ENCODE data around the gene PRICKLE4.
"Not testable (repeated sequence)": the region's sequence is repeated elsewhere in the genome, so short reads cannot be mapped to it uniquely, and the experiment has no call there.

PRICKLE4 gene

GRCh38 chr6:41763470-41763869 is 17.1 kb upstream of the PRICKLE4 start:
- Histone ChIP-seq H2BK12ac (ENCODE audit: low read length) (no peak overlapping the region), H3K27ac (ENCODE audit: low read depth, low read length) (no peak overlapping the region), H3K14ac (ENCODE audit: low read length) (no peak overlapping the region), H2BK120ac (ENCODE audit: insufficient read depth, low read length, poor library complexity) (no peak overlapping the region), H4K91ac (ENCODE audit: low read depth, low read length) (no peak overlapping the region), H3K79me2 (ENCODE audit: control insufficient read depth, insufficient read depth, low read length, poor library complexity) (peaks cover 3% of the 10 kb centered on the region), H2AFZ (ENCODE audit: insufficient read depth, low read length, poor library complexity) (no peak overlapping the region), H3K23ac (ENCODE audit: low read length) (no peak overlapping the region), H2AK5ac (ENCODE audit: low read length) (no peak overlapping the region), H3K4me1 (ENCODE audit: control insufficient read depth in 1 of 2, insufficient read depth in 2 of 2, low read length in 2 of 2) (peaks cover 35 to 40% of the 10 kb centered on the region in 2 experiments), H4K8ac (ENCODE audit: low read depth, low read length) (no peak overlapping the region), H3K9ac (ENCODE audit: low read length) (no peak overlapping the region), H3K4me3 (ENCODE audit: low read depth, low read length) (peak overlapping the region; percentile 30), H3K9me3 (ENCODE audit: insufficient read depth, low read depth, low read length) (peaks cover 1% of the 10 kb centered on the region), H3K36me3 (ENCODE audit: control insufficient read depth in 1 of 2, insufficient read depth in 2 of 2, low read length in 2 of 2) (no peaks in the 10 kb centered on the region), H3K27me3 (ENCODE audit: insufficient read depth, low read length) (no peaks in the 10 kb centered on the region), H3K18ac (ENCODE audit: low read length) (no peak overlapping the region), H2BK5ac (ENCODE audit: low read depth, low read length, poor library complexity) (no peak overlapping the region), H4K12ac (ENCODE audit: low read depth, low read length) (no peak overlapping the region), H3K79me1 (ENCODE audit: low read length) (peaks cover 28% of the 10 kb centered on the region), H3K4ac (ENCODE audit: low read depth, low read length) (no peak overlapping the region), H3K4me2 (ENCODE audit: low read length) (no peak overlapping the region)
- no peak for DNase-seq
- no CpG with 5 or more reads among the region's 2 CpGs for WGBS (ENCODE audit: extremely low coverage, insufficient coverage, insufficient read length)

GRCh38 chr6:41766043-41766664 is 14.4 kb upstream of the PRICKLE4 start:
- H3K9me3 ChIP-seq (ENCODE audit: insufficient read depth, low read depth, low read length); H3K27me3 ChIP-seq (ENCODE audit: insufficient read depth, low read length); H3K9ac ChIP-seq (ENCODE audit: low read length); H2BK120ac ChIP-seq (ENCODE audit: insufficient read depth, low read length, poor library complexity); H2AFZ ChIP-seq (ENCODE audit: insufficient read depth, low read length, poor library complexity); H3K79me2 ChIP-seq (ENCODE audit: control insufficient read depth, insufficient read depth, low read length, poor library complexity); H3K4me3 ChIP-seq (ENCODE audit: low read depth, low read length); H4K8ac ChIP-seq (ENCODE audit: low read depth, low read length); H3K4me2 ChIP-seq (ENCODE audit: low read length); H3K36me3 ChIP-seq (ENCODE audit: control insufficient read depth in 1 of 2, insufficient read depth in 2 of 2, low read length in 2 of 2); H3K18ac ChIP-seq (ENCODE audit: low read length); H3K23ac ChIP-seq (ENCODE audit: low read length); H2BK5ac ChIP-seq (ENCODE audit: low read depth, low read length, poor library complexity); H3K14ac ChIP-seq (ENCODE audit: low read length); H3K4ac ChIP-seq (ENCODE audit: low read depth, low read length); H4K12ac ChIP-seq (ENCODE audit: low read depth, low read length); H2AK5ac ChIP-seq (ENCODE audit: low read length); DNase-seq: not testable (repeated sequence)
- H3K4me1 ChIP-seq (ENCODE audit: control insufficient read depth in 1 of 2, insufficient read depth in 2 of 2, low read length in 2 of 2): peaks cover 25 to 30% of the 10 kb centered on the region in 2 experiments
- peak overlapping the region; percentile 6 for H2BK12ac ChIP-seq (ENCODE audit: low read length)
- no CpG with 5 or more reads among the region's 4 CpGs for WGBS (ENCODE audit: extremely low coverage, insufficient coverage, insufficient read length)
- peak overlapping the region; percentile 76 for H4K91ac ChIP-seq (ENCODE audit: low read depth, low read length)
- H3K79me1 ChIP-seq (ENCODE audit: low read length): peaks cover 22% of the 10 kb centered on the region
- H3K27ac ChIP-seq (ENCODE audit: low read depth, low read length): peak overlapping the region; percentile 55

GRCh38 chr6:41767112-41767833 is 13.3 kb upstream of the PRICKLE4 start:
- Histone ChIP-seq H3K9me3 (ENCODE audit: insufficient read depth, low read depth, low read length) (no peaks in the 10 kb centered on the region), H2BK12ac (ENCODE audit: low read length) (peak overlapping the region; percentile 42), H3K4me3 (ENCODE audit: low read depth, low read length) (no peak overlapping the region), H4K91ac (ENCODE audit: low read depth, low read length) (peak overlapping the region; percentile 92), H3K9ac (ENCODE audit: low read length) (no peak overlapping the region), H4K8ac (ENCODE audit: low read depth, low read length) (peak overlapping the region; percentile 55), H4K12ac (ENCODE audit: low read depth, low read length) (no peak overlapping the region), H3K14ac (ENCODE audit: low read length) (peak overlapping the region; percentile 71), H3K23ac (ENCODE audit: low read length) (no peak overlapping the region), H2AFZ (ENCODE audit: insufficient read depth, low read length, poor library complexity) (no peak overlapping the region), H3K4me2 (ENCODE audit: low read length) (peak overlapping the region; percentile 38), H3K4ac (ENCODE audit: low read depth, low read length) (peak overlapping the region; percentile 28), H3K4me1 (ENCODE audit: control insufficient read depth in 1 of 2, insufficient read depth in 2 of 2, low read length in 2 of 2) (peaks cover 25 to 30% of the 10 kb centered on the region in 2 experiments), H3K18ac (ENCODE audit: low read length) (peak overlapping the region; percentile 69), H2AK5ac (ENCODE audit: low read length) (peak overlapping the region; percentile 65), H2BK120ac (ENCODE audit: insufficient read depth, low read length, poor library complexity) (peak overlapping the region; percentile 79), H3K27me3 (ENCODE audit: insufficient read depth, low read length) (no peaks in the 10 kb centered on the region), H3K79me1 (ENCODE audit: low read length) (peaks cover 22% of the 10 kb centered on the region), H2BK5ac (ENCODE audit: low read depth, low read length, poor library complexity) (peak overlapping the region; percentile 81), H3K36me3 (ENCODE audit: control insufficient read depth in 1 of 2, insufficient read depth in 2 of 2, low read length in 2 of 2) (peaks cover 17 to 18% of the 10 kb centered on the region in 2 experiments), H3K27ac (ENCODE audit: low read depth, low read length) (peak overlapping the region; percentile 83), H3K79me2 (ENCODE audit: control insufficient read depth, insufficient read depth, low read length, poor library complexity) (peaks cover 4% of the 10 kb centered on the region)
- WGBS (ENCODE audit: extremely low coverage, insufficient coverage, insufficient read length): no CpG with 5 or more reads among the region's 12 CpGs
- peak; percentile 97 to 99 for DNase-seq

- H4K12ac ChIP-seq (ENCODE audit: low read depth, low read length): peak overlapping the region; percentile 23
- peak overlapping the region; percentile 62 for H3K14ac ChIP-seq (ENCODE audit: low read length)
- H2BK5ac ChIP-seq (ENCODE audit: low read depth, low read length, poor library complexity): peak overlapping the region; percentile 87
- H3K4me3 ChIP-seq (ENCODE audit: low read depth, low read length): no peak overlapping the region
- peaks cover 22 to 26% of the 10 kb centered on the region in 2 experiments for H3K36me3 ChIP-seq (ENCODE audit: control insufficient read depth in 1 of 2, insufficient read depth in 2 of 2, low read length in 2 of 2)
- peaks cover 4% of the 10 kb centered on the region for H3K79me2 ChIP-seq (ENCODE audit: control insufficient read depth, insufficient read depth, low read length, poor library complexity)
- peak overlapping the region; percentile 84 for H4K91ac ChIP-seq (ENCODE audit: low read depth, low read length)
- peak overlapping the region; percentile 77 for H2AK5ac ChIP-seq (ENCODE audit: low read length)
- H3K4me1 ChIP-seq (ENCODE audit: control insufficient read depth in 1 of 2, insufficient read depth in 2 of 2, low read length in 2 of 2): peaks cover 25 to 30% of the 10 kb centered on the region in 2 experiments
- peak overlapping the region; percentile 66 for H3K4ac ChIP-seq (ENCODE audit: low read depth, low read length)
- no peak for DNase-seq
- peaks cover 22% of the 10 kb centered on the region for H3K79me1 ChIP-seq (ENCODE audit: low read length)
- no peak overlapping the region for H3K23ac ChIP-seq (ENCODE audit: low read length)
- no CpG with 5 or more reads among the region's 10 CpGs for WGBS (ENCODE audit: extremely low coverage, insufficient coverage, insufficient read length)
- no peaks in the 10 kb centered on the region for H3K9me3 ChIP-seq (ENCODE audit: insufficient read depth, low read depth, low read length)
- no peaks in the 10 kb centered on the region for H3K27me3 ChIP-seq (ENCODE audit: insufficient read depth, low read length)
- peak overlapping the region; percentile 27 for H3K4me2 ChIP-seq (ENCODE audit: low read length)
- peak overlapping the region; percentile 61 for H3K18ac ChIP-seq (ENCODE audit: low read length)
- peak overlapping the region; percentile 59 for H4K8ac ChIP-seq (ENCODE audit: low read depth, low read length)
- H3K9ac ChIP-seq (ENCODE audit: low read length): no peak overlapping the region
- no peak overlapping the region for H2AFZ ChIP-seq (ENCODE audit: insufficient read depth, low read length, poor library complexity)
- peak overlapping the region; percentile 85 for H2BK120ac ChIP-seq (ENCODE audit: insufficient read depth, low read length, poor library complexity)
- peak overlapping the region; percentile 87 for H3K27ac ChIP-seq (ENCODE audit: low read depth, low read length)
- H2BK12ac ChIP-seq (ENCODE audit: low read length): peak overlapping the region; percentile 82
Measured at GRCh38 chr6:41768545-41769308, 11.9 kb upstream of the PRICKLE4 start.
